Heart right ventricle (tissue), 16 donors: ENCODE measurements around the gene TMPRSS6. TPM values are rescaled to one million over a fixed set of nuclear protein-coding genes. Genes with fewer than 3 reads are reported as not detected.

Experiments
- ATAC-seq, 8 donors: fragments of 200-7000 bp; cut with Tn5 transposase; one replicate each; pipeline ENCODE4 v1.9.1; 2020; ENCODE audit warnings: mild to moderate bottlenecking in 8 of 8, moderate library complexity in 8 of 8, moderate number of reproducible peaks in 1 of 8
- DNase-seq, 2 donors: peaks; one replicate each; pipeline ENCODE4 v3.0.0-alpha.2; 2020
- H3K27ac ChIP-seq, 10 donors: fragments of 200-600 bp; sonication (generic) in 2 of 10; one replicate each; pipeline versions ENCODE4 v1.5.0 to v1.8.0; 2020 to 2022; ENCODE audit warnings: mild to moderate bottlenecking in 3 of 10
- H3K27me3 ChIP-seq, 7 donors: fragments of 200-600 bp; one replicate each; pipeline ENCODE4 v1.8.0; 2021 to 2022; ENCODE audit warnings: mild to moderate bottlenecking in 2 of 7
- H3K36me3 ChIP-seq, 9 donors: fragments of 200-600 bp; sonication (generic) in 1 of 9; one replicate each; pipeline versions ENCODE4 v1.5.0 to v1.8.0; 2020 to 2022; ENCODE audit warnings: mild to moderate bottlenecking in 2 of 9
- H3K4me1 ChIP-seq, 9 donors: fragments of 200-600 bp; sonication (generic) in 1 of 9; one replicate each; pipeline versions ENCODE4 v1.5.0 to v1.8.0; 2020 to 2022; ENCODE audit warnings: mild to moderate bottlenecking in 4 of 9
- H3K4me3 ChIP-seq, 10 donors: fragments of 200-600 bp; sonication (generic) in 2 of 10; one replicate each; pipeline versions ENCODE4 v1.5.0 to v1.8.0; 2020 to 2022; ENCODE audit warnings: mild to moderate bottlenecking in 7 of 10, moderate library complexity in 2 of 10
- H3K9me3 ChIP-seq, 11 donors: fragments of 200-600 bp in 10 of 11; sonication (generic) in 2 of 11; one replicate each; pipeline versions ENCODE4 v1.5.0 to v1.8.0; 2013 to 2022; ENCODE audit warnings: mild to moderate bottlenecking in 2 of 11, control low read depth in 1 of 11, moderate library complexity in 1 of 11
- CTCF ChIP-seq, 9 donors: fragments of 200-600 bp; sonication (generic) in 2 of 9; IDR thresholded peaks; one replicate each; pipeline versions ENCODE4 v1.5.0 to v1.8.0; 2021 to 2022; ENCODE audit warnings: antibody characterized with exemption in 9 of 9, mild to moderate bottlenecking in 5 of 9, moderate library complexity in 1 of 9
- WGBS, 2 donors: extraction: QIAGEN DNeasy Blood & Tissue Kit; methylation state at CpG; one replicate each; pipeline ENCODE4 v1.1.7; 2013; ENCODE audit warnings: inconsistent platforms in 1 of 2; 5-methylcytosine and 5-hydroxymethylcytosine counted together
- intact Hi-C, 10 donors: fragments of 100-400 bp; cut with DNase I; formaldehyde crosslinking; loops; one replicate each; pipeline versions ENCODE4 v1.11.1 to v1.14.2; 2022
- polyA plus RNA-seq, 2 donors: library from polyadenylated mRNA; stranded (reverse); fragments of 200-250 nt; gene quantifications; one replicate each; pipeline ENCODE4 v1.2.3, GENCODE V29; 2013
- total RNA-seq, 10 donors: library from RNA; stranded (reverse); fragmentation: NEBNext Ultra II Directional in 3 of 10; extraction: Animal tissue kit (Norgen Biotek cat#: 25700) in 3 of 10; gene quantifications; one replicate each; pipeline versions ENCODE4 v1.2.1 to v1.2.4, GENCODE V29; 2021 to 2023
- donor health status: Arrhythmogenic right ventricular cardiomyopathy.
- donor health status: ischemic (EF 13 %, LVEDD 7.1; RV severe dilation, severe dysfunction).
- donor health status: healthy with polysubstance abuse.
- donor health status: DM: no; HTN: yes; CAD: no.
- donor health status: DM: no; HTN: no; CAD: no.
- donor health status: ischemic (EF 25% LVEDD 6.9; RV normal size, moderate dysfunction).
- donor health status: ischemic (EF 25% LVEDD 5.7; RV mildly dilated, moderate dysfunction).
- donor health status: healthy.
- donor health status: DM: yes; HTN: yes; CAD: no.
- donor health status: Ischemic cardiomyopathy.
- donor health status: ischemic (EF 35%, LVEDD 5.7; RV mildly dilated, moderate dysfunction).
- donor health status: nonischemic (EF 11% LVEDD 7.7; RV severe dilation, severe dysfunction).
- donor health status: DM: yes; HTN: yes; CAD: no.
- donor health status: PGD.
- donor health status: ischemic (EF 29% LVEDD 5.4; RV normal size, mild dysfunction).
- donor health status: nonischemic (EF 23%, LVEDD 6.1; RV moderate dilation, normal function).

Gene TMPRSS6
- total and polyA plus RNA-seq, 12 donors, result not detected

- no peak for TF ChIP-seq CTCF (IDR thresholded peaks at IDR 0.05)
Observed at GRCh38 chr22:37141971-37142370, 32.5 kb upstream of the TMPRSS6 start.

GRCh38 chr22:37141476-37141875, 32.0 kb upstream of the TMPRSS6 start:
- DNase-seq, result no peak
- no peaks in the 10 kb centered on the region for H3K9me3 ChIP-seq
- no peak for TF ChIP-seq CTCF (IDR thresholded peaks at IDR 0.05)
- peaks cover 0 to 2% (median 0%) of the 10 kb centered on the region in 9 donors for H3K36me3 ChIP-seq
- H3K27me3 ChIP-seq, result peaks cover 0 to 44% (median 19%) of the 10 kb centered on the region in 7 donors
- H3K4me1 ChIP-seq, result peaks cover 0 to 10% (median 0%) of the 10 kb centered on the region in 9 donors
- no peak for ATAC-seq
- no peak overlapping the region for H3K4me3 ChIP-seq
- intact Hi-C loops, result no loop called here
- H3K27ac ChIP-seq, result no peak overlapping the region
- 86 to 90% methylated on average over 10 of the region's 10 CpGs for WGBS, 2 donors

More at GRCh38 chr22:37141971-37142370, 32.5 kb upstream of the TMPRSS6 start:
- no peaks in the 10 kb centered on the region for H3K36me3 ChIP-seq
- H3K4me3 ChIP-seq, result no peak overlapping the region
- DNase-seq, result no peak
- no peaks in the 10 kb centered on the region for H3K9me3 ChIP-seq
- intact Hi-C loops, result no loop called here
- peaks cover 0 to 10% (median 0%) of the 10 kb centered on the region in 9 donors for H3K4me1 ChIP-seq
- peaks cover 0 to 41% (median 19%) of the 10 kb centered on the region in 7 donors for H3K27me3 ChIP-seq
- WGBS, 2 donors, result 62 to 68% methylated on average over 6 of the region's 6 CpGs
- no peak for ATAC-seq
- H3K27ac ChIP-seq, result no peak overlapping the region

- Histone ChIP-seq H3K27ac (no peak overlapping the region), H3K36me3 (peaks cover 0 to 7% (median 0%) of the 10 kb centered on the region in 9 donors), H3K27me3 (peaks cover 0 to 41% (median 19%) of the 10 kb centered on the region in 7 donors), H3K9me3 (no peaks in the 10 kb centered on the region), H3K4me3 (no peak overlapping the region), H3K4me1 (peaks cover 0 to 10% (median 0%) of the 10 kb centered on the region in 9 donors)
- ATAC-seq (no peak), DNase-seq (no peak)
- TF ChIP-seq CTCF (IDR thresholded peaks at IDR 0.05), result no peak
- intact Hi-C loops, result no loop called here
- WGBS, 2 donors, result 85 to 89% methylated on average over 16 of the region's 16 CpGs
Observed at GRCh38 chr22:37140686-37141323, 31.3 kb upstream of the TMPRSS6 start.

- Histone ChIP-seq H3K4me1 (peaks cover 0 to under 1% (median 0%) of the 10 kb centered on the region in 9 donors), H3K36me3 (peaks cover 0 to 7% (median 0%) of the 10 kb centered on the region in 9 donors), H3K4me3 (no peak overlapping the region), H3K9me3 (no peaks in the 10 kb centered on the region), H3K27me3 (peaks cover 0 to 38% (median 11%) of the 10 kb centered on the region in 7 donors), H3K27ac (no peak overlapping the region)
- ATAC-seq, result no peak
- TF ChIP-seq CTCF (IDR thresholded peaks at IDR 0.05), result no peak
- no peak for DNase-seq
- intact Hi-C loops, result no loop called here
- WGBS, 2 donors, result 68 to 69% methylated on average over 7 of the region's 7 CpGs
Observed at GRCh38 chr22:37139762-37140161, 30.2 kb upstream of the TMPRSS6 start.
